Activated CD8-positive, alpha-beta memory T cell treated with anti-CD3 and anti-CD28 coated beads for 36 hours (primary cell): ENCODE results near the gene KTN1. TPM values are rescaled to one million over a fixed set of nuclear protein-coding genes. Genes with fewer than 3 reads are reported as not detected.

ENCODE experiments used
- CTCF ChIA-PET: fragments of 350-600 bp; sonication (Branson Sonifier 250); formaldehyde crosslinking; loops from one replicate; lab custom pipeline; 2021; ENCODE audit warnings: antibody characterized with exemption; lab: Charles Lee
- POLR2A ChIA-PET: fragments of 350-600 bp; sonication (Branson Sonifier 250); formaldehyde crosslinking; loops from one replicate; lab custom pipeline; 2021; ENCODE audit warnings: antibody characterized with exemption; lab: Charles Lee
- total RNA-seq, 2 experiments: library from RNA; stranded (reverse); gene quantifications; one replicate each; pipeline ENCODE4 v1.2.3, GENCODE V29; 2021

Gene KTN1
- 100 to 1,000 TPM; 139 to 142 TPM for total RNA-seq

GRCh38 chr14:55579724-55580469 is at the start of gene KTN1:
Gene KTN1 (plus strand): TSS chr14:55580207. CDS start chr14:55612049, 31,842 bp downstream.
- CTCF ChIA-PET = no interaction called here
- POLR2A ChIA-PET = interaction anchor here (0.9 kb wide), 1 partner anchor 227 kb away, joined by 7 read pairs; no protein-coding TSS in a partner anchor

DNA sequence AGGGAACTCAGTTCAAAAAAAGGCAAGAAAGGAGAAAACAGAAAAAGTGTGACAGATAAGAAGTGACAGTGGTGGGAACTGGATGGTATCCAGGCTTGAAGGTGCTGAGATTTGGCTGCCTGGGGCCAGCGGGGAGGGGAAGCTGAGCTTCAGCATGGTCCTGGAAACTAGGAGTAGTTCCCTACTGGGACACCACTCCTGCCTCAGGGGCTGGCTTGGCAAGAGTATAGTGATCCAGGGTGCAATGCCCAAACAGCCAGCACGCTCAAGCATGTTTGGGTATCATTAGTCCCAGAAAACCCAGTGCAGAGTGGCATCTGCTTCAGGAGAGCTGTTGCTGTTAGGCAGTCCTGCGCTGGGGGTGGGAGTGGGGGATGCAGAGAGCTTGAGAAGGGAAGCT is 49.5 kb upstream of the KTN1 start:
- POLR2A ChIA-PET = no interaction called here
- CTCF ChIA-PET = no interaction called here

GRCh38 chr14:55532645-55533344 is 47.2 kb upstream of the KTN1 start:
- CTCF ChIA-PET = no interaction called here

GRCh38 chr14:55533960-55534359 is 46.0 kb upstream of the KTN1 start:
- POLR2A ChIA-PET = no interaction called here
- CTCF ChIA-PET = no interaction called here

More at GRCh38 chr14:55532645-55533344, 47.2 kb upstream of the KTN1 start:
- POLR2A ChIA-PET = no interaction called here

GRCh38 chr14:55535516-55536203 is 44.3 kb upstream of the KTN1 start:
- CTCF ChIA-PET = no interaction called here
- POLR2A ChIA-PET = no interaction called here

- POLR2A ChIA-PET = no interaction called here
- CTCF ChIA-PET = no interaction called here
These were observed 43.8 kb upstream of the KTN1 start for GRCh38 chr14:55536204-55536708.

DNA sequence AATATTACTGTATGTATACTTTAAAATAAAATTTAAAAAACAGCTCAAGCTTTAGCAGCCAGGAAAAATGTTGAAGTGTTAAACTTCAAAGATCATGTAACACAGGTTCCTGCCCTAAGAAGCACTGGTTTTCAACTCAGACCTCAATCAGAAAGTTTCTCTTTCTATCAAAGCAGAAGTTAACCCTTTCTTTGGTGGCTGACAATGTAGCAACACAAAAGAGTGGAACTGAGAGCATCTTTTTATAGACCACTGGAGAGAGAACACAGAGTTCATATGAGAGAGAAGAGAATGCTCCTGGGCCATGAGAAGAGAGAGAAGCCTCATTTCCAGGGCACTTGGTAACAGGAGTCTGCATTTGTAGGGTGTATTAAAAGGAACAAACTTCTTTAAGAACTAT is 42.2 kb upstream of the KTN1 start:
- CTCF ChIA-PET = no interaction called here
- POLR2A ChIA-PET = no interaction called here

GRCh38 chr14:55539975-55540374 is 40.0 kb upstream of the KTN1 start:
- ChIA-PET CTCF (no interaction called here), POLR2A (interaction anchor here (0.7 kb wide), 1 partner anchor 41 kb away, joined by 3 read pairs; no protein-coding TSS in a partner anchor)

GRCh38 chr14:55540847-55541773 is 38.9 kb upstream of the KTN1 start:
- POLR2A ChIA-PET = no interaction called here
- CTCF ChIA-PET = no interaction called here

DNA sequence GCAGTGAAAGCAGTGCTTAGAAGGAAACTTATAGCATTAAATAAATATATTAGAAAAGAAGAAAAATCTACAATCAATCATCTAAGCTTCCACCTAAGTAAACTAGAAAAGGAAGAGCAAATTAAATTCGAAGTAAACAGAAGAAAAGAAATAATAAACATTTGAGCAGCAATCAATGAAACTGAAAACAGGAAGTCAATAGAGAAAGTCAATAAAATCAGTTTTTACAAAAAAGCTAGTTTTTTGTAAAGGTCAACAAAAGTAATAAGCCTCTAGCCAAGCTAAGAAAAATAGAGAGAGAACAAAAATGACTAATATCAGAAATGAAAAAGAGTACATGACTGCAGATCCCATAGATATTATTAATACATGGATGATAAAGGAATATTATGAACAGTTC is 34.2 kb upstream of the KTN1 start:
- POLR2A ChIA-PET = no interaction called here

GRCh38 chr14:55546212-55546874 is 33.7 kb upstream of the KTN1 start:
- CTCF ChIA-PET = no interaction called here
- POLR2A ChIA-PET = no interaction called here

More for the DNA sequence above, 34.2 kb upstream of the KTN1 start:
- CTCF ChIA-PET = no interaction called here

DNA sequence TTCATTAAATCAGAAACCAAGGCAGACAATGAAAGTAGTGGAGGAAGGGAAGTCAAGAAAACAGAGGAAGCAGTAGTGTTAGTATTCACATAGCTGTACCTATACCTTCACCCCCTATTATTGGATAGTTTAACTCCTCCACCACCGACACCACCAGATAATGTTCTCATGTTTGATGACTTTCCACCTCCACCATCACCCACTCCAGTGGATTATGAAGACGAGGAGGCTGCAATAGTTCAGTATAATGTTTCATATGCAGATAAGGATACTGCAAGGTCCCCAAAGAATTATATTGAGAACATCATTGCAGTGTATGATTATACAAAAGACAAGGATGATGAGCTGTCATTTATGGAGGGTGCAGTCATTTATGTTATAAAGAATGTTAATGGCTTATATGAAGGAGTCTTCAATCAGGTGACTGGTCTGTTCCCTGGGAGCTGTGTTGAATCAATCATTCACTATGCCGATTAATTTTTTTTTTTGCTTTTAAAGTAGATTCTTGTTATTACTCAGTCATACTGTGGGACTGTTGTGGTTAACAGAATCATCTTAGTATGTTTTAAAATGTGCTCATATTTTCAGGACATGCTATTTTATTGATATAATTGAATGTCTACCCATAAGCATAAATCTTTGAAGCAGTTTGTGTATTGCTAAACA is 32.2 kb upstream of the KTN1 start:
- POLR2A ChIA-PET = no interaction called here
- CTCF ChIA-PET = no interaction called here

- POLR2A ChIA-PET = no interaction called here
- CTCF ChIA-PET = no interaction called here
These were observed 26.2 kb upstream of the KTN1 start for GRCh38 chr14:55553791-55554190.

- CTCF ChIA-PET = no interaction called here
- POLR2A ChIA-PET = no interaction called here
These were observed 22.9 kb upstream of the KTN1 start for GRCh38 chr14:55556929-55557623.

GRCh38 chr14:55562135-55562534 is 17.9 kb upstream of the KTN1 start:
- POLR2A ChIA-PET = no interaction called here
- CTCF ChIA-PET = no interaction called here

DNA sequence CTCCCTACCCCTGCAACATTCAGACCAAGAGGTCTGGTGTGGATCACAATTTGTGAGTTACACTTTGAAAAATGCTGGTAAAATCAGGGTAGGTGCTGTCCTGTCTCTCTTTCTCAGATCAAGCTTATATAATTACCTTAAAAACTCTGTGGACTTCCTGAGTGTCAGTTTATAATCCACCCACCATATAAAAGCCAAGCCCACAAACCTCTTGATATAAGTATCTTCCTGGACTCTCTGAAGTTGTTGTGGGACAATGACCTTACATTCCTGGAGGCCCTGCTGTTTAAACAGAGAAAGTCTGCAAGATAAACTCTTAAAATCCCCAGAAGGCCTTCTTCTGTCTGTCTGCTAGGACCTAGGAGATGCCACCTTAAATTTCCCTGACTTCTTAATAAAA is 11.4 kb upstream of the KTN1 start:
- CTCF ChIA-PET = no interaction called here
- POLR2A ChIA-PET = no interaction called here

DNA sequence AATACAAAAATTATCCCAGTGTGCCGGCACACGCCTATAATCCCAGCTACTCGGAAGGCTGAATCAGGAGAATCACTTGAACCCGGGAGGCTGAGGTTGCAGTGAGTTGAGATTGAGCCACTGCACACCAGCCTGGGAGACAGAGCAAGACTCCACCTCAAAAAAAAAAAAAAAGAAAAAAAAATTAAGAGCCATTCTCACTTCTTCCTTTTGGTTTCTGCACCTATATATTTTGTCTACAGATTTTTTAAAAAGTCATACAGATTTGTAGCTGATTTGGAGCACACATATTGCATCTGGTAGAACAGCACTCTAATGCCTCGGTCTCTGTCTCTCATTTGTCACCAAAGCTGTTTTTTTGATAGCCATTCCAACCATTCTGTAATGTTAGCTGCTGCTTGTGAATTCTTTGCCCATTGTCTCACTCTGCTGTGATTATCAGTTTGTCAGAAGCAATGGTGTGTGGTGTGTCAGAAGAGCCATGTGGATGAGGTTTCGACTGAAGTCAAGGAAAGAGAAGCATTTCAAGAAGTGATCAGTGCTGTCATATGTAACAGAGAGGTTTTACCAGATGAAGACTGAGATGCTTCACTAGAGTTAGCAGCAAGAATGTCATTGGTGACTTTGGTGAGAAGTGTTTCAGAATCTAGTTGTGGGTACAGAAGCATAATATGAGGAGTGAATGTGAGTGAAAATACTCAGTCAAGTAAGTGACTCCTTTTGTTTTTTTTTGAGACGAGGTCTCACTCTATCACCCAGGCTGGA is 8.7 kb upstream of the KTN1 start:
- ChIA-PET CTCF (no interaction called here), POLR2A (no interaction called here)
